Neural crest cell (in vitro differentiated cells): Measurements from ENCODE around the gene MAP4K3. TPM values are rescaled to one million over a fixed set of nuclear protein-coding genes. Genes with fewer than 3 reads are reported as not detected.
A peak's percentile ranks its signal among the peaks of the same experiment; 100 is the strongest.

Source experiments
- DNase-seq: peaks from one replicate; pipeline ENCODE4 v3.0.0; 2021; ENCODE audit warnings: low read depth, mixed read lengths, low spot score
- H3K27ac Mint-ChIP-seq: one replicate; pipeline ENCODE4 v1.8.0; 2021; ENCODE audit warnings: mild to moderate bottlenecking, mixed read lengths; ENCODE audit not compliant: unreplicated experiment
- H3K27me3 Mint-ChIP-seq: 2 replicates; pipeline ENCODE4 v1.8.0; 2021; ENCODE audit warnings: low read depth, mild to moderate bottlenecking, mixed read lengths
- H3K36me3 Mint-ChIP-seq: 2 replicates; pipeline ENCODE4 v1.8.0; 2021; ENCODE audit warnings: low read depth, mild to moderate bottlenecking, mixed read lengths
- H3K4me1 Mint-ChIP-seq: 2 replicates; pipeline ENCODE4 v1.8.0; 2021; ENCODE audit warnings: mixed read lengths
- H3K4me3 Mint-ChIP-seq: one replicate; pipeline ENCODE4 v1.8.0; 2021; ENCODE audit warnings: mild to moderate bottlenecking, mixed read lengths
- H3K9me3 Mint-ChIP-seq: 2 replicates; pipeline ENCODE4 v1.8.0; 2021; ENCODE audit warnings: mixed read lengths
- total RNA-seq: library from RNA; stranded (reverse); gene quantifications from 2 replicates; pipeline ENCODE4 v1.2.1, GENCODE V29; 2021
- TF ChIP-seq, protein P1 (sequence below): fragments of 200-600 bp; sonication (generic); conservative IDR thresholded peaks from 2 replicates; pipeline ENCODE4 v1.5.0; 2021; ENCODE audit warnings: antibody characterized with exemption, mild to moderate bottlenecking

MAP4K3 gene
- total RNA-seq, 1 donor from 2014 or later: 37.1 TPM

DNA sequence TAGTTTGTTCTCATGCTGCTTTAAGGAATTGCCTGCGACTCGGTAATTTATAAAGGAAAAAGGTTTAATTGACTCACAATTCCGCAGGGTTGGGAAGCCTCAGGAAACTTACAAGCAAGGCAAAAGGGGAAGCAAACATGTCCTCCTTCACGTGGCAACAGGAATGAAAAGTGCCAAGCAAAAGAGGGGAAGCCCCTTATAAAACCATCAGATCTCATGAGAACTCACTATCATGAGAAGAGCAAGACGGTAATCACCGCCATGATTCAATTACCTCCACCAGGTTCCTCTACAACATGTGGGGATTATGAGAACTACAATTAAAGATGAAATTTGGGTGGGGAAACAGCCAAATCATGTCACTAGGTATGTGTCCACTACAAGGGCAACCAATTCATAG, 53.9 kb downstream of the MAP4K3 start:
- DNase-seq: no peak
- TF ChIP-seq, protein P1, sequence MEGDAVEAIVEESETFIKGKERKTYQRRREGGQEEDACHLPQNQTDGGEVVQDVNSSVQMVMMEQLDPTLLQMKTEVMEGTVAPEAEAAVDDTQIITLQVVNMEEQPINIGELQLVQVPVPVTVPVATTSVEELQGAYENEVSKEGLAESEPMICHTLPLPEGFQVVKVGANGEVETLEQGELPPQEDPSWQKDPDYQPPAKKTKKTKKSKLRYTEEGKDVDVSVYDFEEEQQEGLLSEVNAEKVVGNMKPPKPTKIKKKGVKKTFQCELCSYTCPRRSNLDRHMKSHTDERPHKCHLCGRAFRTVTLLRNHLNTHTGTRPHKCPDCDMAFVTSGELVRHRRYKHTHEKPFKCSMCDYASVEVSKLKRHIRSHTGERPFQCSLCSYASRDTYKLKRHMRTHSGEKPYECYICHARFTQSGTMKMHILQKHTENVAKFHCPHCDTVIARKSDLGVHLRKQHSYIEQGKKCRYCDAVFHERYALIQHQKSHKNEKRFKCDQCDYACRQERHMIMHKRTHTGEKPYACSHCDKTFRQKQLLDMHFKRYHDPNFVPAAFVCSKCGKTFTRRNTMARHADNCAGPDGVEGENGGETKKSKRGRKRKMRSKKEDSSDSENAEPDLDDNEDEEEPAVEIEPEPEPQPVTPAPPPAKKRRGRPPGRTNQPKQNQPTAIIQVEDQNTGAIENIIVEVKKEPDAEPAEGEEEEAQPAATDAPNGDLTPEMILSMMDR: no peak
- H3K4me1 Mint-ChIP-seq: peaks cover 10% of the 10 kb centered on the region
- no peak overlapping the region for H3K27ac Mint-ChIP-seq
- H3K9me3 Mint-ChIP-seq: peaks cover 5% of the 10 kb centered on the region
- no peaks in the 10 kb centered on the region for H3K36me3 Mint-ChIP-seq
- no peak overlapping the region for H3K4me3 Mint-ChIP-seq
- H3K27me3 Mint-ChIP-seq: no peaks in the 10 kb centered on the region

DNA sequence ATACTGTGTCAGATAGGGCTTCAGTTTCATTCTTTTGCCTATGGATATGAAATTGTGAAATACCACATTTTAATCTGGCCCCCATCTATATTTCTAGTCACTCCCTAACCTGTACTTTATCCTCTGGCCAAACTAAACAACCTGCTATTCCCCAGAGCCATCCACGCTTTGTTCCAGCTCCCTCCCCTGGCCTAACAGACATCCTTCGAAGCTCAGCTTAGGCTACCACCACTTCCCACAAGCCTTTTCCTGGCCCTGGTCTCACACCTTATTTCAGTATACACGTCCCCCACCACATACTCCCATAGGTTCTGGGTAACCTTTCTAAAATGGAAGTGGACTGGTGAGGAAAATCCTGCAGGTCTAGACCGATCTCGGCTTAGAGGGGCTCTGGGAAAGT, 55.4 kb downstream of the MAP4K3 start:
- TF ChIP-seq, protein P1: no peak
- Mint-ChIP-seq H3K4me3 (no peak overlapping the region), H3K4me1 (peaks cover 12% of the 10 kb centered on the region), H3K27me3 (no peaks in the 10 kb centered on the region), H3K9me3 (peaks cover 5% of the 10 kb centered on the region), H3K27ac (peak overlapping the region; percentile 68), H3K36me3 (no peaks in the 10 kb centered on the region)
- no peak for DNase-seq

DNA sequence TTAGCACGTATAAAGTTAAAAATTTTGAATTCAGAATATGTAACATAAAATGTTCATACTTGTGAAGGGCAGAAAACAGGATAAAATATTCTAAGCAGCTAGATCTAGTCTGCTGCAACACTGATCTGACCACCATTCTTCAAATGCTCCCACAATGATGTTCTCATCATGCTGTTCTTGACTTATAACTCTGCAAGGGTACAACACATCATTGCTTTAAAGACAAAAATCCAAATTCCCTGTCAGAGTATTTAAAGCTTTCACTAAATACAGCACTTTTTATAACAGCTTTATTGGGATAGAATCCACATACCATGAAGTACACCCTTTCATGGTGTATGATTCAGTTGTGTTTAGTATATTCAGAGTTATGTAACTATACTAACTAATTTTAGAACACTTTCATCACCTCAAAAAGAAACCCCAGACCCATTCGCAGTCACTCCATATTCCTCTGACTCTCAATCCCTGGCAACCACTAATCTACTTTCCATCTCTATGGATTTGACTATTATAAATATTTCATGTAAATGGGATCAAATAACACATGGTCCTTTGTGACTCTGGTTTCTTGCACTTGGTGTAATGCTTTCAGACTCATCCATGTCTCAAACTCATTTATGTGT, 56.4 kb downstream of the MAP4K3 start:
- no peak overlapping the region for H3K4me3 Mint-ChIP-seq
- TF ChIP-seq, protein P1: no peak
- H3K27me3 Mint-ChIP-seq: no peaks in the 10 kb centered on the region
- H3K36me3 Mint-ChIP-seq: peaks cover 6% of the 10 kb centered on the region
- H3K9me3 Mint-ChIP-seq: peaks cover 10% of the 10 kb centered on the region
- DNase-seq: no peak
- peaks cover 12% of the 10 kb centered on the region for H3K4me1 Mint-ChIP-seq
- no peak overlapping the region for H3K27ac Mint-ChIP-seq

DNA sequence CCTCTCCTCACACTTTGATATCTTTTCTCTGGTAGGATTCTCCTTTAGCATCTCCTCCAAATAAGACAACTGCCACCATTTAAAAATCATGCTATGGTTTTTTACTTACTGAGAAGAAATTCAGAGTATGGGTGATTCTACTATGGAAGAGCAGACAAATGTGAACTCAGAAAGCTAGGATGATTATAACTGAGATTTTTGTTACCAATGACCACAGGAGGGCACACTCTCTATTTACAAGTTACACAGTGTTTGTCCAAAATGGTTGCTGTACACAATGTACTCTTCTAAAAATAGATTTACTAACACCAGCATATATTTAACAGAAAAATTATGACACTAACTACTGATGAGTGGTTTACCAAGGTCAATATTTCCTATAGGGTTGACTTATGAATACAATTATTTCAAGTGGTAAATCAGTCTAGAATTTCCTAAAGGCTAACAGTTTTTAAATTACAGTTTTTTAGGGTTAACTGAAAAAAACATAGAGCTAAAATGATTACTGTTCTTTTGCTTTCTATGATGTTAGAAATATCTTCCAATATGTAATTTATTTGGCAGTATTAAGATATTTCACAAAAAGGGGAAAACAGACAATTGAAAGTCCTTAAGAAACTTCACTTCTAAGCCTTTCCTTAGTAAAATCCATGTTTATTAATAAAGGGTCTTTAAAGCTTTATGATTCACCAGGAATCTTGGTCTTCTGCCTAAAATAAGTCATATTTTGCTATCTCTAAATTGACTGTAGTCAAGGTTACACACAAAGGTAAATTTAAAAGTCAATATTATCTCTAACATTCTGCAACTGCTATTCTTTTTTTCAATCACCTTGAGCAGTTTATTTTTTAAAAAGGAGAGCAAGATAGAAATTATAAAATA, 57.2 kb downstream of the MAP4K3 start:
- Mint-ChIP-seq H3K36me3 (peaks cover 12% of the 10 kb centered on the region), H3K9me3 (peaks cover 7% of the 10 kb centered on the region), H3K4me1 (peaks cover 12% of the 10 kb centered on the region), H3K27me3 (no peaks in the 10 kb centered on the region), H3K4me3 (no peak overlapping the region), H3K27ac (no peak overlapping the region)
- no peak for DNase-seq
- TF ChIP-seq, protein P1: peak; percentile 73

DNA sequence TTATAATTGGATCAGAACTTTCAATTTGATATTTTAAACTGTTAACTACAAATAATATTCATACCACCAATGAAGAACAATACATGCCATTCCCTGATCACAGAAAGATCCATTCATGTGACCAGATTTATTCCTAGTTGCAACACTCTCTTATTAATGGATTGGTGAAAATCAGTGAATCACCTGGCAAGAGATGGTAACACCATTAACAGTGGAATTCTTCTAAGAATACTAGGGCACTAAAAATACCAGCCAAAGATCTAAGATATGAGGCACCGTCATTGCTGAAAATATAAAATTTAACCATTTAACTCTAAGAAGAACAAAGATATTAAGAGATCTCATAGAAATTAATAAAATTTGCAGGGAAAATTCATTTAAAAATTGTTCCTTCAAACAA, 58.1 kb downstream of the MAP4K3 start:
- Mint-ChIP-seq H3K27me3 (no peaks in the 10 kb centered on the region), H3K27ac (no peak overlapping the region), H3K4me1 (peaks cover 12% of the 10 kb centered on the region), H3K9me3 (peaks cover 6% of the 10 kb centered on the region), H3K36me3 (peaks cover 13% of the 10 kb centered on the region), H3K4me3 (no peak overlapping the region)
- TF ChIP-seq, protein P1: no peak
- DNase-seq: no peak
